Smooth muscle cell (in vitro differentiated cells): ENCODE results near the gene MPZL3. TPM values are rescaled to one million over a fixed set of nuclear protein-coding genes. Genes with fewer than 3 reads are reported as not detected.

Source experiments
- DNase-seq: peaks from one replicate; lab custom pipeline; 2025; ENCODE audit not compliant: unreplicated experiment; lab: John Stamatoyannopoulos, UW
- H2AFZ ChIP-seq: fragments of 200-600 bp; sonication (generic); 2 replicates; pipeline ENCODE4 v1.6.0; 2016; ENCODE audit warnings: antibody characterized with exemption, low read depth, mild to moderate bottlenecking
- H3F3A ChIP-seq: fragments of 200-600 bp; sonication (generic); 2 replicates; pipeline ENCODE4 v1.6.0; 2017; ENCODE audit warnings: antibody characterized with exemption, low read depth
- H3K27ac ChIP-seq: fragments of 200-600 bp; sonication (generic); 2 replicates; pipeline ENCODE4 v1.5.1; 2016; ENCODE audit warnings: low read depth, mild to moderate bottlenecking
- H3K27me3 ChIP-seq: fragments of 200-600 bp; sonication (generic); 2 replicates; pipeline ENCODE4 v1.6.1; 2016; ENCODE audit warnings: low read depth, mild to moderate bottlenecking
- H3K36me3 ChIP-seq: fragments of 200-600 bp; sonication (generic); 2 replicates; pipeline ENCODE4 v1.5.1; 2016; ENCODE audit warnings: low read depth
- H3K4me1 ChIP-seq: fragments of 200-600 bp; sonication (generic); 2 replicates; pipeline ENCODE4 v1.5.1; 2016; ENCODE audit warnings: low read depth
- H3K4me2 ChIP-seq: fragments of 200-600 bp; sonication (generic); 2 replicates; pipeline ENCODE4 v1.6.0; 2016; ENCODE audit warnings: mild to moderate bottlenecking
- H3K4me3 ChIP-seq: fragments of 200-600 bp; sonication (generic); 2 replicates; pipeline ENCODE4 v1.5.1; 2016; ENCODE audit warnings: mild to moderate bottlenecking
- H3K79me2 ChIP-seq: fragments of 200-600 bp; sonication (generic); 2 replicates; pipeline ENCODE4 v1.6.0; 2016; ENCODE audit warnings: low read depth, mild to moderate bottlenecking
- H3K9ac ChIP-seq: fragments of 200-600 bp; sonication (generic); 2 replicates; pipeline ENCODE4 v1.6.0; 2016; ENCODE audit warnings: low read depth
- H3K9me3 ChIP-seq: fragments of 200-600 bp; sonication (generic); replicated peaks from 2 replicates; pipeline ENCODE4 v1.5.1; 2016; ENCODE audit warnings: low read depth
- H4K20me1 ChIP-seq: fragments of 200-600 bp; sonication (generic); 2 replicates; pipeline ENCODE4 v1.6.0; 2016; ENCODE audit warnings: low read depth
- CTCF ChIP-seq: fragments of 200-600 bp; sonication (generic); IDR thresholded peaks from 2 replicates; pipeline ENCODE4 v1.5.1; 2017; ENCODE audit warnings: borderline replicate concordance, mild to moderate bottlenecking, antibody characterized with exemption; ENCODE audit not compliant: insufficient read depth, poor library complexity, severe bottlenecking
- WGBS: methylation state at CpG from one replicate; pipeline ENCODE4 v1.1.7; 2016; ENCODE audit warnings: low lambda C conversion rate; 5-methylcytosine and 5-hydroxymethylcytosine counted together
- polyA plus RNA-seq: library from polyadenylated mRNA; unstranded; fragments of >200 nt; fragmentation: Nextera tagmentation; extraction: Ambion mirVana; gene quantifications from 2 replicates; pipeline ENCODE4 v1.2.1, GENCODE V29; 2016
- total RNA-seq: library from RNA; depleted of rRNA; stranded (reverse); fragments of >200 nt; gene quantifications from 2 replicates; pipeline ENCODE4 v1.2.3, GENCODE V29; 2014

MPZL3 gene
- total and polyA plus RNA-seq, 2 experiments from 2014 or later, result 1.7 to 9.0 TPM

- DNase-seq, result no peak
- 55% methylated on average over 1 of the region's 1 CpG for WGBS
- Histone ChIP-seq H3K9me3 (no peaks in the 10 kb centered on the region), H3K36me3 (no peaks in the 10 kb centered on the region), H2AFZ (no peak overlapping the region), H3K9ac (peak overlapping the region; percentile 61), H3K27me3 (peaks cover 40% of the 10 kb centered on the region), H3K4me2 (peak overlapping the region; percentile 48), H3K79me2 (no peaks in the 10 kb centered on the region), H4K20me1 (no peaks in the 10 kb centered on the region), H3K27ac (peak overlapping the region; percentile 80), H3F3A (no peaks in the 10 kb centered on the region), H3K4me1 (no peaks in the 10 kb centered on the region), H3K4me3 (no peak overlapping the region)
- TF ChIP-seq CTCF, result no peak
Observed at GRCh38 chr11:118241764-118242098, 10.4 kb downstream of the MPZL3 start.

GRCh38 chr11:118240999-118241763 lies 11.0 kb downstream of the MPZL3 start:
- no peak overlapping the region for H2AFZ ChIP-seq
- no peaks in the 10 kb centered on the region for H3F3A ChIP-seq
- no peaks in the 10 kb centered on the region for H3K79me2 ChIP-seq
- no peak overlapping the region for H3K4me3 ChIP-seq
- TF ChIP-seq CTCF, result no peak
- H3K9me3 ChIP-seq, result no peaks in the 10 kb centered on the region
- 69% methylated on average over 9 of the region's 9 CpGs for WGBS
- no peak overlapping the region for H3K4me2 ChIP-seq
- no peak for DNase-seq
- peak overlapping the region; percentile 5 for H3K9ac ChIP-seq
- H4K20me1 ChIP-seq, result no peaks in the 10 kb centered on the region
- H3K27me3 ChIP-seq, result peaks cover 37% of the 10 kb centered on the region
- H3K4me1 ChIP-seq, result no peaks in the 10 kb centered on the region
- peak overlapping the region; percentile 80 for H3K27ac ChIP-seq
- H3K36me3 ChIP-seq, result no peaks in the 10 kb centered on the region

GRCh38 chr11:118239509-118240205 lies 12.5 kb downstream of the MPZL3 start:
- Histone ChIP-seq H3K79me2 (no peaks in the 10 kb centered on the region), H3K4me2 (no peak overlapping the region), H3K4me3 (no peak overlapping the region), H3K4me1 (no peaks in the 10 kb centered on the region), H3K27me3 (peaks cover 40% of the 10 kb centered on the region), H4K20me1 (no peaks in the 10 kb centered on the region), H3K9ac (no peak overlapping the region), H3K36me3 (no peaks in the 10 kb centered on the region), H2AFZ (no peak overlapping the region), H3F3A (no peaks in the 10 kb centered on the region), H3K9me3 (no peaks in the 10 kb centered on the region), H3K27ac (no peak overlapping the region)
- no peak for TF ChIP-seq CTCF
- no peak for DNase-seq
- WGBS, result 91% methylated on average over 5 of the region's 5 CpGs
